ENCODE data around the gene PARD3B. TPM values are rescaled to one million over a fixed set of nuclear protein-coding genes. Genes with fewer than 3 reads are reported as not detected.

Gene PARD3B
- total and polyA plus RNA-seq, 2 donors from 2014 or later = 5.3 to 29.6 TPM

DNA sequence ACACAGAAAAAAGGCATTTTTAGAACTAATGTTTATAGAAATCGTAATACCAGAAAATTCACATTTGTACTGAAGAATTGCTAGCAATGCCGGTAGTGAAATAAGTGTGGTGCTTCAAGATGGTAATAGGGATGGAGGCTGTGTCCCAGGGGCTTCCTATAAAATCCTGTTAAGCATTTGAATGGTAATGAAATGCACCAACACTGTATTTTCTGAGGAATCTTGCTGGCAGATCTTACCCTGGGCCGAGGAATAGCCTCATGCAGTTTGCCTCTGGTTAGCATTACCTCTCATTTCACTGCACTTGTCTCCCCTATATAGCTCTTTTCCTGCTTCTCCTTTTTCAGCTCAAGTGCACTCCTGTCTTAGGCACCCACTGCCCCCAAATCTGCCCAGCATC is 635.5 kb downstream of the PARD3B start:
- Histone ChIP-seq H3K9me3 (ENCODE audit: control insufficient read depth in 2 of 3, insufficient read depth in 1 of 3, low read length in 3 of 3) (no peaks in the 10 kb centered on the region), H3K4me1 (ENCODE audit: control insufficient read depth in 2 of 3, insufficient read depth in 2 of 3, low read depth in 1 of 3, low read length in 3 of 3) (no peaks in the 10 kb centered on the region), H3K9ac (ENCODE audit: low read length in 3 of 3) (no peak overlapping the region), H3K36me3 (ENCODE audit: control insufficient read depth in 2 of 3, insufficient read depth in 3 of 3, low read length in 3 of 3) (no peaks in the 10 kb centered on the region), H3K27ac (ENCODE audit: low read depth in 2 of 2, low read length in 2 of 2) (no peak overlapping the region), H3K27me3 (ENCODE audit: control insufficient read depth, insufficient read depth, low read length) (no peaks in the 10 kb centered on the region), H3K4me3 (ENCODE audit: low read length in 3 of 3) (no peak overlapping the region)
- FAIRE-seq (no peak), DNase-seq (no peak)
- intact Hi-C loops (cut with DNase I) = no loop called here
- TF ChIP-seq, protein P1, sequence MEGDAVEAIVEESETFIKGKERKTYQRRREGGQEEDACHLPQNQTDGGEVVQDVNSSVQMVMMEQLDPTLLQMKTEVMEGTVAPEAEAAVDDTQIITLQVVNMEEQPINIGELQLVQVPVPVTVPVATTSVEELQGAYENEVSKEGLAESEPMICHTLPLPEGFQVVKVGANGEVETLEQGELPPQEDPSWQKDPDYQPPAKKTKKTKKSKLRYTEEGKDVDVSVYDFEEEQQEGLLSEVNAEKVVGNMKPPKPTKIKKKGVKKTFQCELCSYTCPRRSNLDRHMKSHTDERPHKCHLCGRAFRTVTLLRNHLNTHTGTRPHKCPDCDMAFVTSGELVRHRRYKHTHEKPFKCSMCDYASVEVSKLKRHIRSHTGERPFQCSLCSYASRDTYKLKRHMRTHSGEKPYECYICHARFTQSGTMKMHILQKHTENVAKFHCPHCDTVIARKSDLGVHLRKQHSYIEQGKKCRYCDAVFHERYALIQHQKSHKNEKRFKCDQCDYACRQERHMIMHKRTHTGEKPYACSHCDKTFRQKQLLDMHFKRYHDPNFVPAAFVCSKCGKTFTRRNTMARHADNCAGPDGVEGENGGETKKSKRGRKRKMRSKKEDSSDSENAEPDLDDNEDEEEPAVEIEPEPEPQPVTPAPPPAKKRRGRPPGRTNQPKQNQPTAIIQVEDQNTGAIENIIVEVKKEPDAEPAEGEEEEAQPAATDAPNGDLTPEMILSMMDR (IDR thresholded peaks at IDR 0.05; ENCODE audit: borderline replicate concordance, extremely low read depth, insufficient read depth) = no peak

DNA sequence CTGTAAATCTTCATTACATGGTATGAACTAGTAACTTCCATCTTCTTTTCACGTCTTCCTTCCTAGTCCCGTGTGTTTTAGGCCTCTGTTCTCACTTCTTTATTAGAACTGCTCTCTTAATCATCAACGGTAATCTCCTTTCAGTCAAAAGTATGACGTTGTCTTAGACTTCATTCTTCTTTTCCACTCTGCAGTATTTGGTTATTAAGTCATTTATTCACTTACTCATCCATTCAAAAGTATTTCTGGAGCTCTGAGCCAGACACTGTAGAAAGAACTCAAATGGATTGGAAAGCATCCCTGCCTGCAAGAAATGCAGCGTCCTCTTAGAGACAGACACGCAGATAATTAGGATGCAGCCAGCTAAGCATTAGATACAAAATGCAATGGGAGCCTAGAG is 642.5 kb downstream of the PARD3B start:
- Histone ChIP-seq H3K9ac (ENCODE audit: low read length in 3 of 3) (no peak overlapping the region), H3K4me1 (ENCODE audit: control insufficient read depth in 2 of 3, insufficient read depth in 2 of 3, low read depth in 1 of 3, low read length in 3 of 3) (no peaks in the 10 kb centered on the region), H3K27ac (ENCODE audit: low read depth in 2 of 2, low read length in 2 of 2) (no peak overlapping the region), H3K36me3 (ENCODE audit: control insufficient read depth in 2 of 3, insufficient read depth in 3 of 3, low read length in 3 of 3) (no peaks in the 10 kb centered on the region), H3K27me3 (ENCODE audit: control insufficient read depth, insufficient read depth, low read length) (no peaks in the 10 kb centered on the region), H3K4me3 (ENCODE audit: low read length in 3 of 3) (no peak overlapping the region), H3K9me3 (ENCODE audit: control insufficient read depth in 2 of 3, insufficient read depth in 1 of 3, low read length in 3 of 3) (no peaks in the 10 kb centered on the region)
- TF ChIP-seq, protein P1 (IDR thresholded peaks at IDR 0.05; ENCODE audit: borderline replicate concordance, extremely low read depth, insufficient read depth) = no peak
- FAIRE-seq (no peak), DNase-seq (no peak)
- intact Hi-C loops (cut with DNase I) = no loop called here

DNA sequence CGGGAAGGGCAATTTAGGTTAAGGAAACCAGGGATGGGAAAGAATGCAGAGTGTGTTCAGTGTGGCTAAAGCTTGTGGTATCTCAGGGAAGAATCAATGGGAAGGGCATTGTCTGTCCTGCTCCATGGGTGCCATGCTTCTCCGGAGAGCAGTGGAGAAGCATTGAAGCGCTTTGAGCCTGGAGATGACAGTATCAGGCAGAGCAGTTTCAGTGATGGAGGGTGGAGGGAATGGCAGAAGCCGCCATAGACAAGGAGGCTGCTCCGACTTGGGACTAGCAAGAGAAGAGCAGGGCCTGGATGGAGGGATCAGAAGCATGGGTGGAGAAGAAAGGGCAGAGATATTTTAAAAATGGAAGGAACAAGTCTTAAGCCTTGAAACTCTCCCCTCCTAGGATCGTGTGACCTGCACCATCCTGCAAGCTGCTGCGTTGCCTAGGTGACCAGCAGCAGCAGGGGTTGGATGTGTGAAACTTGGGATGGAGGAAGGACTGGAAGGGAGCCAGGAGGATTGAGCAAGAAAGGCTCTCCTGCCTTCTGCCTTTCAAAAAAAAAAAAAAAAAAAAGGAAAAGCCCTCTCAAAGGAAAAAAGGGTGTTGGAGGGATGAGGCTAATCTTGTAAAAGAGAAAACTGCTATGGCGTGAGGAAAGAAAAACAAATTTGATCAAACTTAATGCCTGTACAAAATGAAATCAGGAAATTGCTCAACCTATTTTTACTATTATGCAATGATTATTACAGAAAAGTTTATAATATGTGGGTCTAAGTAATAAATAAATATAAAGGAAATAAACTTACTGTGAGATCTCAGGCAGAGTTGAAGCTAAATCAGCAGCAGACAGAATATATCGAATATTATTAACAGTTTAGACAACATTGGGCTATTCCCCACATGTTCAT is 643.2 kb downstream of the PARD3B start:
- Histone ChIP-seq H3K27ac (ENCODE audit: low read depth in 2 of 2, low read length in 2 of 2) (no peak overlapping the region), H3K4me1 (ENCODE audit: control insufficient read depth in 2 of 3, insufficient read depth in 2 of 3, low read depth in 1 of 3, low read length in 3 of 3) (no peaks in the 10 kb centered on the region), H3K9me3 (ENCODE audit: control insufficient read depth in 2 of 3, insufficient read depth in 1 of 3, low read length in 3 of 3) (no peaks in the 10 kb centered on the region), H3K4me3 (ENCODE audit: low read length in 3 of 3) (no peak overlapping the region), H3K36me3 (ENCODE audit: control insufficient read depth in 2 of 3, insufficient read depth in 3 of 3, low read length in 3 of 3) (no peaks in the 10 kb centered on the region), H3K27me3 (ENCODE audit: control insufficient read depth, insufficient read depth, low read length) (no peaks in the 10 kb centered on the region), H3K9ac (ENCODE audit: low read length in 3 of 3) (no peak overlapping the region)
- TF ChIP-seq, protein P1 (IDR thresholded peaks at IDR 0.05; ENCODE audit: borderline replicate concordance, extremely low read depth, insufficient read depth) = no peak
- no peak for FAIRE-seq
- intact Hi-C loops (cut with DNase I) = no loop called here
- peak in 1 of 5 donors; percentile 30 for DNase-seq
